Lower leg skin (tissue), 4 donors: Measurements from ENCODE around the gene FGF16. TPM values are rescaled to one million over a fixed set of nuclear protein-coding genes. Genes with fewer than 3 reads are reported as not detected.
A peak's percentile ranks its signal among the peaks of the same experiment; 100 is the strongest.

Experiments used
- DNase-seq, 2 donors: peaks; one replicate each; pipeline ENCODE4 v3.0.0-alpha.2; 2019; ENCODE audit warnings: low spot score in 2 of 2
- H3K4me3 ChIP-seq: fragments of 200-600 bp; sonication (generic); 2 replicates; pipeline ENCODE4 v1.5.1; 2017; ENCODE audit warnings: mild to moderate bottlenecking, low read depth; ENCODE audit not compliant: poor library complexity, severe bottlenecking
- CTCF ChIP-seq, 3 donors: fragments of 450-650 bp; IDR thresholded peaks; one replicate each; pipeline ENCODE4 v1.5.1; 2016; ENCODE audit warnings: antibody characterized with exemption in 3 of 3, mild to moderate bottlenecking in 3 of 3, moderate library complexity in 2 of 3
- POLR2A ChIP-seq, 2 donors: fragments of 450-650 bp; IDR thresholded peaks; one replicate each; pipeline ENCODE4 v1.6.1; 2016 to 2017; ENCODE audit warnings: antibody characterized with exemption in 2 of 2, mild to moderate bottlenecking in 1 of 2, moderate library complexity in 1 of 2
- WGBS, 2 donors: methylation state at CpG; one replicate each; pipeline ENCODE4 v1.1.5; 2018; 5-methylcytosine and 5-hydroxymethylcytosine counted together
- intact Hi-C: fragments of 100-400 bp; cut with DNase I; formaldehyde crosslinking; loops from one replicate; pipeline ENCODE4 v1.15.0; 2023; ENCODE audit warnings: low total_unique reads
- total RNA-seq, 4 donors: library from RNA; depleted of rRNA; stranded (reverse); fragments of >200 nt; gene quantifications; one replicate each; pipeline ENCODE4 v1.1.0, GENCODE V29; 2016

FGF16 gene
- total RNA-seq, 4 donors from 2014 or later, result 0.15 TPM; not detected in 3

GRCh38 chrX:77415882-77416281, 31.3 kb upstream of the FGF16 start:
- no peak for TF ChIP-seq POLR2A (IDR thresholded peaks at IDR 0.05)
- TF ChIP-seq CTCF (IDR thresholded peaks at IDR 0.05), result no peak
- WGBS, 2 donors, result 90 to 94% methylated on average over 1 of the region's 1 CpG
- no peak overlapping the region for H3K4me3 ChIP-seq
- intact Hi-C loops, result no loop called here
- DNase-seq, result no peak

- WGBS, 2 donors, result 43 to 44% methylated on average over 4 of the region's 4 CpGs
- no peak for DNase-seq
- no peak for TF ChIP-seq CTCF (IDR thresholded peaks at IDR 0.05)
- intact Hi-C loops, result no loop called here
- H3K4me3 ChIP-seq, result no peak overlapping the region
Measured at GRCh38 chrX:77422891-77423648, 24.1 kb upstream of the FGF16 start.

- TF ChIP-seq POLR2A (IDR thresholded peaks at IDR 0.05) (no peak), CTCF (IDR thresholded peaks at IDR 0.05) (no peak)
- WGBS, 2 donors, result 57 to 71% methylated on average over 2 of the region's 2 CpGs
- H3K4me3 ChIP-seq, result no peak overlapping the region
- DNase-seq, result no peak
- intact Hi-C loops, result no loop called here
Measured at GRCh38 chrX:77426811-77427210, 20.4 kb upstream of the FGF16 start.

GRCh38 chrX:77427611-77428010, 19.6 kb upstream of the FGF16 start:
- DNase-seq, result no peak
- no peak for TF ChIP-seq CTCF (IDR thresholded peaks at IDR 0.05)
- no peak for TF ChIP-seq POLR2A (IDR thresholded peaks at IDR 0.05)
- H3K4me3 ChIP-seq, result no peak overlapping the region
- intact Hi-C loops, result no loop called here
- 64 to 73% methylated on average over 1 of the region's 1 CpG for WGBS, 2 donors

GRCh38 chrX:77428551-77428950, 18.6 kb upstream of the FGF16 start:
- no peak overlapping the region for H3K4me3 ChIP-seq
- TF ChIP-seq CTCF (IDR thresholded peaks at IDR 0.05), result no peak
- TF ChIP-seq POLR2A (IDR thresholded peaks at IDR 0.05), result no peak
- WGBS, 2 donors, result 68 to 78% methylated on average over 1 of the region's 1 CpG
- no peak for DNase-seq
- intact Hi-C loops, result no loop called here

- peak in 1 of 2 donors; percentile 53 for DNase-seq
- no peak overlapping the region for H3K4me3 ChIP-seq
- intact Hi-C loops, result no loop called here
- 36 to 39% methylated on average over 5 of the region's 5 CpGs for WGBS, 2 donors
- TF ChIP-seq CTCF (IDR thresholded peaks at IDR 0.05), result no peak
- TF ChIP-seq POLR2A (IDR thresholded peaks at IDR 0.05), result no peak
Measured at GRCh38 chrX:77431227-77431626, 16.0 kb upstream of the FGF16 start.
